Glomerular visceral epithelial cell (primary cell): Measurements from ENCODE around the gene EMID1.

Experiments used
- DNase-seq: peaks from one replicate; pipeline ENCODE4 v3.0.0-alpha.2; 2016; ENCODE audit errors: extremely low spot score

The EMID1 gene

GRCh38 chr22:29195118-29195963, 10.4 kb upstream of the EMID1 start:
- DNase-seq: no peak

- no peak for DNase-seq
These were observed 9.6 kb upstream of the EMID1 start for GRCh38 chr22:29195964-29196666.

- DNase-seq: no peak
These were observed 8.6 kb upstream of the EMID1 start for GRCh38 chr22:29197096-29197495.

- DNase-seq: no peak
These were observed 7.5 kb upstream of the EMID1 start for GRCh38 chr22:29198240-29198639.

- no peak for DNase-seq
These were observed 5.8 kb upstream of the EMID1 start for GRCh38 chr22:29199702-29200400.

- no peak for DNase-seq
These were observed 4.8 kb upstream of the EMID1 start for GRCh38 chr22:29200901-29201300.

- no peak for DNase-seq
These were observed 3.9 kb upstream of the EMID1 start for GRCh38 chr22:29201782-29202181.

GRCh38 chr22:29202212-29203192, 3.2 kb upstream of the EMID1 start:
- DNase-seq: no peak

GRCh38 chr22:29203488-29204454, 1.9 kb upstream of the EMID1 start:
- no peak for DNase-seq

- DNase-seq: no peak
These were observed 1.1 kb upstream of the EMID1 start for GRCh38 chr22:29204455-29205183.

- DNase-seq: no peak
These were observed 473 bp upstream of the EMID1 start for GRCh38 chr22:29205252-29205593.

- no peak for DNase-seq
These were observed 911 bp downstream of the EMID1 start for GRCh38 chr22:29206372-29207242.

GRCh38 chr22:29207243-29207550, 1.5 kb downstream of the EMID1 start:
- no peak for DNase-seq

GRCh38 chr22:29207562-29208501, 2.1 kb downstream of the EMID1 start:
- no peak for DNase-seq

- no peak for DNase-seq
These were observed 2.8 kb downstream of the EMID1 start for GRCh38 chr22:29208502-29208862.

GRCh38 chr22:29208879-29209623, 3.4 kb downstream of the EMID1 start:
- no peak for DNase-seq

GRCh38 chr22:29209624-29209929, 3.9 kb downstream of the EMID1 start:
- no peak for DNase-seq
